ENCODE results near the gene PPP6R2. TPM values are rescaled to one million over a fixed set of nuclear protein-coding genes. Genes with fewer than 3 reads are reported as not detected.

PPP6R2 gene
- total RNA-seq, 4 donors from 2014 or later: 82.8 to 201 (median 111) TPM

DNA sequence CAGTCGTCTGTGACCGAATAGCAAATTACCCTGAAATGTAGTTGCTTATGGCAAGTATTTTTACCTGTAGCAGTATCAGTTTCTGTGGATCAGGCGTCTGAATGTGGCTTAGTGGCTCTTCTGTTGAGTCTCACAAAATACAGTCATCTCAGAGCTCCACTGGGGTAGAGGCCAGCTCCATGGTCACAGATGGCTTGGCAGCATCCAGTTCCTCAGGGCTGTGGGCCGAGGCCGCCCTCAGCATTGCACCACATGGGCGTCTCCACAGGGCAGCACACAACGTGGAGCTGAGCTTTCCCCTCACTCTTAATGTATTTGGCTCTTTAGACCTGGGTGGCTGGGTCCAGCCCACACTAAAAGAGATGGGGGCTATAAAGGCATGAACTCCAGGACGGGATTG is 73.9 kb downstream of the PPP6R2 start:
- H3K36me3 ChIP-seq: peaks cover 0 to 88% (median under 1%) of the 10 kb centered on the region in 3 donors
- TF ChIP-seq, protein P1, sequence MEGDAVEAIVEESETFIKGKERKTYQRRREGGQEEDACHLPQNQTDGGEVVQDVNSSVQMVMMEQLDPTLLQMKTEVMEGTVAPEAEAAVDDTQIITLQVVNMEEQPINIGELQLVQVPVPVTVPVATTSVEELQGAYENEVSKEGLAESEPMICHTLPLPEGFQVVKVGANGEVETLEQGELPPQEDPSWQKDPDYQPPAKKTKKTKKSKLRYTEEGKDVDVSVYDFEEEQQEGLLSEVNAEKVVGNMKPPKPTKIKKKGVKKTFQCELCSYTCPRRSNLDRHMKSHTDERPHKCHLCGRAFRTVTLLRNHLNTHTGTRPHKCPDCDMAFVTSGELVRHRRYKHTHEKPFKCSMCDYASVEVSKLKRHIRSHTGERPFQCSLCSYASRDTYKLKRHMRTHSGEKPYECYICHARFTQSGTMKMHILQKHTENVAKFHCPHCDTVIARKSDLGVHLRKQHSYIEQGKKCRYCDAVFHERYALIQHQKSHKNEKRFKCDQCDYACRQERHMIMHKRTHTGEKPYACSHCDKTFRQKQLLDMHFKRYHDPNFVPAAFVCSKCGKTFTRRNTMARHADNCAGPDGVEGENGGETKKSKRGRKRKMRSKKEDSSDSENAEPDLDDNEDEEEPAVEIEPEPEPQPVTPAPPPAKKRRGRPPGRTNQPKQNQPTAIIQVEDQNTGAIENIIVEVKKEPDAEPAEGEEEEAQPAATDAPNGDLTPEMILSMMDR (IDR thresholded peaks at IDR 0.05): no peak
- no peak for TF ChIP-seq POLR2A (IDR thresholded peaks at IDR 0.05)

DNA sequence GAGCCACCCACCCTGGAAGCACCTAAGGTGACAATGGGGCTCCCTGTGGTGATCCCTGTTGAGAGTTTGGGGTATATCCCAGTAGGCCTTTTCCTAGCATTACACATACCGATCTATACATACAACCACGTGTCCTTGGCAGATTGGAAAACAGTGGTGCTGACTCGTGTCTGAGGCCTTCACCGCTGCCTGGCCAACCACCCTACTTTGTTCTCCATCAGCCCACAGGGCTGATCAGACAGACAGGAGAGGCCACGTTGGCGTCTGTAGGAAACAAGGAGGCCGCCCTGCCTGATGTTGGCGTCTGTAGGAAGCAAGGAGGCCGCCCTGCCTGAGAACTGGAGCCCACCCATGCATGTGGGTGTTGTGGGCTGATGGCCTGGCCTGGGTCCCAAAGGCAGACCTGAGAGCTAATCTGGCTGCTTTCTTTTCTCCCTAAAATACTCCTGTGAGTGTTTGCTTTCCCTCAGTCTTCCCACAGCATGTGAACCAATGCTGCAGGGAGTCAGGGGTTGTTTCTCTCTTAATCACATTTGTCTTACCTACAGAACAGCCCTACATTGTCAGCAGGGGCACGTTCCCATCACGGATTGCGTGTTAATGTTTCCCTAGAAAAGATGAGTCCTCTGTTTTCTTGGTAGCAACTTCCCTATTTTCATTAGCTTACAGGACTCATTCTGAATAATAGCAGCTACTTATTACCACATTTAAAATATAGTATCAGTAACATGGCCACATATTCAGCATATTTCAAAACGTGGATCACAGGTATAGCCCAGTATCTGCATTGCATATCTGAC is 74.5 kb downstream of the PPP6R2 start:
- H3K36me3 ChIP-seq: peaks cover 0 to 94% (median 3%) of the 10 kb centered on the region in 3 donors
- TF ChIP-seq POLR2A (IDR thresholded peaks at IDR 0.05): no peak
- TF ChIP-seq, protein P1 (IDR thresholded peaks at IDR 0.05): no peak

More for the DNA sequence above, 73.9 kb downstream of the PPP6R2 start:
- DNase-seq: no peak
- H3K27ac ChIP-seq: no peak overlapping the region
- H3K4me1 ChIP-seq: no peaks in the 10 kb centered on the region
- no peaks in the 10 kb centered on the region for H3K27me3 ChIP-seq
- no peaks in the 10 kb centered on the region for H3K9me3 ChIP-seq
- no peak overlapping the region for H3K4me3 ChIP-seq

DNA sequence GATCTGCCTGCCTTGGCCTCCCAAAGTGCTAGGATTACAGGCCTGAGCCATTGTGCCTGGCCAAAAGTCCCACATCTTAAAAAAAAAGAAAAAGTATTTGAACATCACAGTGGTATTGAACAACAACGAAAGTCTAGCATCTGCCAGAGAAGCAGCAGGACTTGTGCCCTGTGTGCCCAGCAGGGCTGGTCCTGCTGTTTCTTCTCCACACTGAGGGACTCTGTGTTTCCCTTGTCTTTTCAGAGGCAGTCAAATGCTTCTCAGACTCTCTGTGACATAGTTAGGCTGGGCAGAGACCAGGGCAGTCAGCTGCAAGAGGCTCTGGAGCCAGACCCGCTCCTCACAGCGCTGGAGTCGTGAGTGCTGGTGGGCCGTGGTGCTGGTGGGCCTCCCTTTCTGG is 75.5 kb downstream of the PPP6R2 start:
- no peak for DNase-seq
- no peak overlapping the region for H3K4me3 ChIP-seq
- H3K9me3 ChIP-seq: no peaks in the 10 kb centered on the region
- H3K36me3 ChIP-seq: peaks cover 0 to 100% (median 3%) of the 10 kb centered on the region in 3 donors
- no peaks in the 10 kb centered on the region for H3K4me1 ChIP-seq
- no peak overlapping the region for H3K27ac ChIP-seq
- H3K27me3 ChIP-seq: no peaks in the 10 kb centered on the region
- no peak for TF ChIP-seq POLR2A (IDR thresholded peaks at IDR 0.05)
- TF ChIP-seq, protein P1 (IDR thresholded peaks at IDR 0.05): no peak

More for the DNA sequence above, 74.5 kb downstream of the PPP6R2 start:
- H3K27me3 ChIP-seq: no peaks in the 10 kb centered on the region
- H3K9me3 ChIP-seq: no peaks in the 10 kb centered on the region
- no peak for DNase-seq
- no peak overlapping the region for H3K27ac ChIP-seq
- H3K4me1 ChIP-seq: no peaks in the 10 kb centered on the region
- H3K4me3 ChIP-seq: no peak overlapping the region

DNA sequence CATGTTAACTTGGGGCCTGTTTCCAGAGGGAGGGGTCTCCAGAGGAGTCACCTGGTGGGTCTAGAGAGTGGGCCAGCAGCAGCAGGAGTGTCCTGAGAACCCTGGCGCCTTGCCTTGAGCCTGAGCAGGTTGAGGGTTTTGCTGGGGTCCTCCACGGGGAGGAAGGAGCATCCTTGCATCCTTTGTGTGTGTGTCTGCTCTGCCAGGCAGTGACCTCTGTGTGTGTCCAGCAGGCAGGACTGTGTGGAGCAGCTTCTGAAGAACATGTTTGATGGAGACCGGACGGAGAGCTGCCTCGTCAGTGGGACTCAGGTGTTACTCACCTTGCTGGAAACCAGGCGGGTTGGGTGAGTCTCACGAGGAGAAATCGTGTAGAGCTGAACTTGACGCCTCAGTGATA is 76.0 kb downstream of the PPP6R2 start:
- H3K4me3 ChIP-seq: no peak overlapping the region
- DNase-seq: no peak
- peaks cover 0 to 100% (median 3%) of the 10 kb centered on the region in 3 donors for H3K36me3 ChIP-seq
- H3K9me3 ChIP-seq: no peaks in the 10 kb centered on the region
- TF ChIP-seq POLR2A (IDR thresholded peaks at IDR 0.05): no peak
- TF ChIP-seq, protein P1 (IDR thresholded peaks at IDR 0.05): no peak
- no peaks in the 10 kb centered on the region for H3K4me1 ChIP-seq
- no peaks in the 10 kb centered on the region for H3K27me3 ChIP-seq
- no peak overlapping the region for H3K27ac ChIP-seq

DNA sequence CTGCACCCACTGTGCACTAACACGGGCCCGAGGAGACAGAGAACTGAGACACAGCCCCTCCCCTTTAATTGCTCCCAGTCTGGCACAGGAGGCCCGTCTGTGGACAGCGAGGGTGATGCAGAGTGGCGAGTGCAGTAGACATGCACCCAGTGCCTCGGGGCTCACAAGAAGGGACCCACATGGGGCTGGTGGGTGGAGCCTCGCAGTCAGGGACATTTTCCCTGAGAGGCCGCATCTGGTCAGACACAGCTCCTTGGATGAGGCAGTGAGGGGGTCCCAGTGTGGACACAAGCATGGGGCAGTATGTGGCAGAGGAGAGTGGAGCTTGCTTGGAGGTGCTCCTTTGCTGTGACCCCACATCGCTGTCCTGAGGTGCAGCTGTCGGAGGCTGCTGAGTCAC is 76.9 kb downstream of the PPP6R2 start:
- no peak for DNase-seq
- H3K27me3 ChIP-seq: no peaks in the 10 kb centered on the region
- peaks cover 0 to 95% (median 3%) of the 10 kb centered on the region in 3 donors for H3K36me3 ChIP-seq
- no peaks in the 10 kb centered on the region for H3K4me1 ChIP-seq
- no peak for TF ChIP-seq POLR2A (IDR thresholded peaks at IDR 0.05)
- TF ChIP-seq, protein P1 (IDR thresholded peaks at IDR 0.05): no peak
- H3K4me3 ChIP-seq: no peak overlapping the region
- H3K9me3 ChIP-seq: no peaks in the 10 kb centered on the region
- H3K27ac ChIP-seq: no peak overlapping the region
